ENCODE results near the gene RORC. TPM values are rescaled to one million over a fixed set of nuclear protein-coding genes. Genes with fewer than 3 reads are reported as not detected.
"Not testable (repeated sequence)": the region's sequence is repeated elsewhere in the genome, so short reads cannot be mapped to it uniquely, and the experiment has no call there.

The RORC gene
- 10 to 100 TPM; 18.3 TPM for total RNA-seq
- long read RNA-seq, transcript RORC-201 (11 exons, 2,180 nt) = major isoform, 12 of 22 reads
- long read RNA-seq, partial matches to known transcripts = 8 of 22 reads
- long read RNA-seq, other reads (novel, unspliced or antisense) = 2 of 22 reads

DNA sequence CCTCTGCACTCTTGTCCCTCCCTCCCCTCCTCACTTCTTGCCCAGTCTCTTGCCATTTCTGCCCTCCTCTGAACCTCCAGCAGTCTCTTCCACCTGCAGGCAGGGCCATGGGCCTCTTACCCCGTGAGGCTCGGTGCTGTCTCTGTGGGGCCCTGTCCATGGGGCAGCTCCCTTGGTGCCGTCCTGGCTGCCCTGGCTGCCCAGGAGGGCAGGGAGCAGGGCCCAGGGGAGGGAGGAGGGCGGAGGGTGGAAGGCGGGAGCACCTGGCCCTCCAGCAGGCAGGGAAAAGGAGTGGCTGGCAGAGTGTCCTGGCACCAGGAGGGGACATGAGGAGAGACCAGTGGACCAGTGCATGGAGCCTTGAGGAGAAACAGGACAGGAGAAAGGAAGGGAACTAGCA lies at the start of gene RORC:
TSS of gene RORC (minus strand) at position 198 of the 400 bp plus-strand sequence. CDS start at position 160, 38 bp downstream.
- DNase-seq (peak; percentile 73 to 84), ATAC-seq (peak; percentile 75)
- intact Hi-C loops (cut with DNase I, micrococcal nuclease) = no loop called here

DNA sequence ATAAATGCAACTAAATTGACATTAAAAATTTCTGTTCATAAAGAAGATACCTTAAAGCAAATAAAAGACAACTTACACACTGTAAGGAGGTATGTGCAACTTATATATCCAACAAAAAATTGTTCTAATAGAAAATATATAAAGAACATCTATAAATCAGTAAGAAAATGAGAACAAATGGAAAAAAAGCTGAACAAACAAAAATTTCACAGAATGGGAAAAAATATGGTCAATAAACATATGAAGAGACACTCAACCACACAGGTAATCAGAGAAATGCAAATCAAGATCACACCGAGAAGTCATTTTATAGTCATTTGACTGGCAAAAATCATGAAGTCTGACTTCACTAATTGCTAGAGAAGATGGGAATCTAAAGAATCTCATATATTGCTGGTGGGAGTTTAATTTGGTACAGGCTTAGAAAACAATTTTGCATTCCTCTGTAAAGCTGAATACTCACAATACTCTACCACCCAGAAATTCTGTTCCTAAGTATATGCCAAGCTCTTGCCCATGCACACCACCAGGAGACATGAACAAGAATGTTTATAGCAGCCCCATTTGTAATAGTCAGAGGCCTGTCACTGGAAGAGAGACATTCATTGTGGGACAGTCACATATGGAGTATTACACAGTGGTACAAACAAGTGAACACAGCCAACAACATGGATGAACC lies 44.0 kb upstream of the RORC start:
- no peak for ATAC-seq
- DNase-seq = no peak
- intact Hi-C loops (cut with DNase I, micrococcal nuclease) = no loop called here

DNA sequence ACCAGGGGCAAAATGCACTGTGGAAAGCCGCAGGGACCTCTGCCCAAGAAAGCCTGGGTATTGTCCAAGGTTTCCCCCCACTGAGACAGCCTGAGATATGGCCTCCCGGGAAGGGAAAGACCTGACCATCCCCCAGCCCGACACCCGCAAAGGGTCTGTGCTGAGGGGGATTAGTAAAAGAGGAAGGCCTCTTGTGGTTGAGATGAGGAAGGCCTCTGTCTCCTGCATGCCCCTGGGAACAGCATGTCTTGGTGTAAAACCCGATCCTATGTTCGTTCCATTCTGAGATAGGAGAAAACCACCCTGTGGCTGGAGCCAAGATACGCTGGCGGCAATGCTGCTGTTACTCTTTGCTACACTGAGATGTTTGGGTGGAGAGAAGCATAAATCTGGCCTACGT lies 41.2 kb upstream of the RORC start:
- DNase-seq; intact Hi-C loops (cut with DNase I, micrococcal nuclease); ATAC-seq: not testable (repeated sequence)

GRCh38 chr1:151871284-151872030 lies 39.9 kb upstream of the RORC start:
- no peak for DNase-seq
- intact Hi-C loops (cut with DNase I, micrococcal nuclease) = no loop called here
- ATAC-seq = no peak

- intact Hi-C loops (cut with DNase I, micrococcal nuclease) = no loop called here
- ATAC-seq = peak; percentile 24
- no peak for DNase-seq
Observed at GRCh38 chr1:151868486-151868885, 36.9 kb upstream of the RORC start.

- intact Hi-C loops (cut with DNase I, micrococcal nuclease) = no loop called here
- no peak for DNase-seq
Observed at GRCh38 chr1:151867765-151868411, 36.3 kb upstream of the RORC start.

GRCh38 chr1:151867321-151867720 lies 35.7 kb upstream of the RORC start:
- ATAC-seq (no peak), DNase-seq (no peak)
- intact Hi-C loops (cut with DNase I, micrococcal nuclease) = no loop called here

More at GRCh38 chr1:151867765-151868411, 36.3 kb upstream of the RORC start:
- ATAC-seq = peak; percentile 70

- intact Hi-C loops (cut with DNase I, micrococcal nuclease) = no loop called here
- DNase-seq (no peak), ATAC-seq (no peak)
Observed at GRCh38 chr1:151864411-151864810, 32.8 kb upstream of the RORC start.

- ATAC-seq = no peak
- DNase-seq = no peak
- intact Hi-C loops (cut with DNase I, micrococcal nuclease) = no loop called here
Observed at GRCh38 chr1:151862604-151863003, 31.0 kb upstream of the RORC start.

- intact Hi-C loops (cut with DNase I, micrococcal nuclease) = no loop called here
- no peak for ATAC-seq
Observed at GRCh38 chr1:151860504-151861187, 29.0 kb upstream of the RORC start.

DNA sequence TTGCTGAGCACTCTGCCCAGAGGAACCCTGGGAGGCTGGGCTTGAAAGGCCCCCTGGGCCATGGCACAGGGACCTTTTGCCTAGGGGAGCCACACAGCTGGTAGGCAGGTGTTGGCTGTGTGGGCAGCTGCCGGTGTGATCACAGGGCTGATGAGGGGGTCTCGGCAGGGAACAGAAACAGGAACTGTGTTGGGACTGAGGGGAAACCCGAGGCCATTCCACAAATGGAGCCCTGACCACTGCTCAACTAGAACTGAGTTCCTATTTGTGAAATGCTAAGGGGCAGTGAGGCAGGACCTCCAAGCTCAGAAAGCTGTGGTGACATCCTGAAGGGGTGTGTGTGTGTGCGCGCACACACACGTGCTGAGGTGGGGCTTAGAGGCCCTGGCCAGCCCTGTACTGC lies 28.3 kb upstream of the RORC start:
- intact Hi-C loops (cut with DNase I, micrococcal nuclease) = no loop called here
- DNase-seq (no peak), ATAC-seq (no peak)

More at GRCh38 chr1:151860504-151861187, 29.0 kb upstream of the RORC start:
- DNase-seq = no peak

GRCh38 chr1:151858886-151859665 lies 27.5 kb upstream of the RORC start:
- intact Hi-C loops (cut with DNase I, micrococcal nuclease) = no loop called here
- no peak for ATAC-seq
- DNase-seq = no peak

DNA sequence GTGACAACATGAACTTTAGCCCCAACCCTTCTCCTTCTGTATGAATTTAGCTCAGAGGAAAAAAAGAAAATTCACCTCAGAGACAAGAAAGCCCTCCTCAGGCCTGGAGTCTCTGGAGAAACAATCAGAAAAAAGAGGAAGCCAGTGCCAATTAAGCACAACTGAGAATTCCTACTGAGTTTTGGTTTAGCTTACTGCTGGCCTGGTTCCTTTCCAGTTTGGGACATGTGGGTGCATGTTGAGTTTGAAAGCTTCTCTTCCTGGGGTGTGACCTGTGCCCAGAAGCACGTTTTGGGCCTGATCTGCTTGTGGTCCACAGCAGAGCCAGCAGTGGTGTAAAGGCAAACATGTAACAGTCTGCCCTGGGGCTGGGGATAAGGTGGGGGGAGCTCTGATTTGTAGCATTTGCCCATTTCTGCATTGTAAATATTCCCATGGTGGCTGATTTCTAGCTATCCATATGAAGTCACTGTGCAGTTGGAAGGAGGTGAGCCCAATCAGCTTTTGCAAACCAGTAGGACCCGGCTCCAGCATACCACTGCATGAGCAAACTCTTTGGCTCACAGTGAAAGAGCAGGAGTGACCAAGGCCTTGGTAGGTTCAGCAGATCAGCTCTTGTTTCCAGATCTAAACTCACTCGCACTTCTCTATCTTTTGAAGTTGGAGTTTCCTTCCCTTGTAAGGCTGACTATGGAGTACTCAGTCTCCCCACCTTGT lies 26.6 kb upstream of the RORC start:
- no peak for DNase-seq
- intact Hi-C loops (cut with DNase I, micrococcal nuclease) = no loop called here
- no peak for ATAC-seq

- intact Hi-C loops (cut with DNase I, micrococcal nuclease) = no loop called here
- ATAC-seq = no peak
- no peak for DNase-seq
Observed at GRCh38 chr1:151855933-151856332, 24.3 kb upstream of the RORC start.

DNA sequence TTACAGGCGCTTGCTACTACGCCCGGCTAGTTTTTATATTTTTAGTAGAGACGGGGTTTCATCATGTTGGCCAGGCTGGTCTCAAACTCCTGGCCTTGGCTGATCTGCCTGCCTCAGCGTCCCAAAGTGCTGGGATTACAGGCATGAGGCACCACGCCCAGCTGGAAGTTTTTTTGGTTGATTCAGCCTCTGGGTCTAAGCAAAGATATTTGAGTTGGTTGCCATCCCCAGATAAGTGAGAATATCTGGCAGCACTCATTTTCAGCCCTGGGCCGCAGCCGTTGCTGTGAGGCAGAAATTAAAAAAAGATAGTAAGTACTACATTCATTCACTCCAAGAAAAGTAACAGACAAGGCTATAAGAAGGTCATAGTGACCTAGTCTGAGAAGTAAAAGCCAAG lies 23.9 kb upstream of the RORC start:
- ATAC-seq = not testable (repeated sequence)

DNA sequence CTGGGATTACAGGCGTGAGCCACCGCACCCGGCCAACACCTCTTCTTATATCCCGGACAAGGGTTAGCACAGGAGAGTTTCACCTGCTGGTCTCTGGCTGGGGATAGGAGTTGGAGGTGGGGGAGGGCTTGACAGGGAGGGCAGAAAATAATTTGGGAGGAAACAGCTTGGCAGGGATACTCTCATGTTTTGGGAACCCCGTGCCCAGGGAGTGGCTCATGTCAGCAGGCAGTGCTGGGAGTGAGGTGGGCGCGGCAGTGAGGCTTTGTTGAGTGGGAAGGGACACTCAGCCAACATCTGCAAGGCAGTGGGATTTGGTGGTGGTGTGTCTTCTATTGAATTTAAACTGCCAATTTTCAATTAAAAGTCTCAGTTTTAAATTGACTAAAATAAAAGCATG lies 23.1 kb upstream of the RORC start:
- DNase-seq = no peak
- intact Hi-C loops (cut with DNase I, micrococcal nuclease) = no loop called here
- no peak for ATAC-seq

More for the DNA sequence above, 23.9 kb upstream of the RORC start:
- intact Hi-C loops (cut with DNase I, micrococcal nuclease); DNase-seq: not testable (repeated sequence)

DNA sequence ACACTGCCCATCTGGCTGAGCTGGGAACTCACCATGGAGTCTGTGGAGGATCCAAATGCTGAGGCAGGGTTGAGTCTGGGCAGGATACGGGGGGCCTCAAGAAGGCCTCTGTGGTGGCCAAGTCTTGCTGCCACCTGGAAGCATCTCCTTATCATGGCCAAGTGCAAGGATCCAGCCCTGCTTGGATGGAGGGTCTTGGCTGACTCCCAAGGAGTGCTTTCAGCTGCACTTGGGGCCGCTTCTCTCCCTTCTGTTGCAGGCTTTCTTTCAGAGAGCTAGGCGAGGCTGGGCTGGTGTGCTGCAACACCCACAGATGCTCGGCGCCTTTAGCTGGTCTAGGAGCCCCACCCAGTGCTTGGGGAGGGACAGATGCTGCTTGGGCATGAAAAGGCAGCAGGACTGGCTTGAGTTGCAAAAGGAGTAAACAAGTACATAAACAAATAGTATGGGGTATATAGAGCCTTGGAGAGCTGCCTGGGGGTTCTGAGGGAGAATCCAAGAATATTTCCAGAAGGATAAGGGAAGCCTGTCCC lies 21.9 kb upstream of the RORC start, which contains the start of gene THEM5:
TSS of gene THEM5 (minus strand) at position 302 of the 533 bp plus-strand sequence. CDS start at position 155, 147 bp downstream.
- ATAC-seq = no peak
- no peak for DNase-seq
- intact Hi-C loops (cut with DNase I, micrococcal nuclease) = no loop called here
